AG09319 (cell line): ENCODE results near the gene PES1.

Experiments used
- DNase-seq: peaks from one replicate; pipeline ENCODE4 v3.0.0-alpha.2; 2010; ENCODE audit warnings: low read depth; ENCODE audit errors: extremely low read depth
- TF ChIP-seq, protein P1 (sequence below): IDR thresholded peaks from 2 replicates; pipeline ENCODE4 v1.5.1; 2011; ENCODE audit warnings: low read depth, mild to moderate bottlenecking, inconsistent platforms, low read length, moderate library complexity

Gene PES1

DNA sequence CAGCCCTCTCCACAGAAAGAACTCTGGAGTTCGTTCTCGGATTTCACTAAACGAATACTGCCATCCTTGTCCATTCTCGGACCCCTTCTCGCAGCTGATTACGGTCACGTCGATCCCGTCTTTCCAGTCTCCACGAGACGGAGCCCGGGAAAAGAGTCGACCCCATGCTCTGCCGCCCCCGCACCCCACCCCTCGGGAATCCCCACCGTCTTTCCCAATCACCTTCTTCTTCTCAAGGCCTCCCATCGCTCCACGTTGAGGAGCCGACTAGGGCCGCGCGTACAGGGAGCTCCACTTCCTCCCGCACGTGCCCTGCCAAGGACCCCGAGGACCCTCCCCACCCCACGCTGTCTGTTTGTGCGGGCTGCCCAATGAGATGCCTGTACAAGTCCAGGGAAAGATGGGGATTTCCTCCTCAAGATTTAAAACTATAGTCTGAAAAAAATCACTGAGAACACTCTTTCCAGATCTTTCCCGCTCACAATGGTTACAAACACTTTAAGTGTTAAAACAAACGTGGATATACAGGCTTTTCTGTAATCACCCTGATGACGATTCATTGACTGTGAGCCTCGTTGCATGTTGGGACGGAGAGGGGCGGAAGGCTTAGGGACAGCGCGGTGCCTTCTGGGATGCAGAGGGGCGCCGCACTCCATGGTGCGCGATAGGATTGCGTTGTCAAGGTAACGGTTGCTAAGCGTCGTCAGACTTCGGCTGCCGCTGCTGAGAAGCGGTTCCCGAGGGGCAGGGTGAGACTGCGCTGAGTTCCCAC is at the start of gene PES1:
Gene PES1, minus strand, starts transcription at position 323 of the 772 bp plus-strand sequence. Its CDS starts 77 bp downstream, at position 246.
- DNase-seq, result peak; percentile 97
- TF ChIP-seq, protein P1, sequence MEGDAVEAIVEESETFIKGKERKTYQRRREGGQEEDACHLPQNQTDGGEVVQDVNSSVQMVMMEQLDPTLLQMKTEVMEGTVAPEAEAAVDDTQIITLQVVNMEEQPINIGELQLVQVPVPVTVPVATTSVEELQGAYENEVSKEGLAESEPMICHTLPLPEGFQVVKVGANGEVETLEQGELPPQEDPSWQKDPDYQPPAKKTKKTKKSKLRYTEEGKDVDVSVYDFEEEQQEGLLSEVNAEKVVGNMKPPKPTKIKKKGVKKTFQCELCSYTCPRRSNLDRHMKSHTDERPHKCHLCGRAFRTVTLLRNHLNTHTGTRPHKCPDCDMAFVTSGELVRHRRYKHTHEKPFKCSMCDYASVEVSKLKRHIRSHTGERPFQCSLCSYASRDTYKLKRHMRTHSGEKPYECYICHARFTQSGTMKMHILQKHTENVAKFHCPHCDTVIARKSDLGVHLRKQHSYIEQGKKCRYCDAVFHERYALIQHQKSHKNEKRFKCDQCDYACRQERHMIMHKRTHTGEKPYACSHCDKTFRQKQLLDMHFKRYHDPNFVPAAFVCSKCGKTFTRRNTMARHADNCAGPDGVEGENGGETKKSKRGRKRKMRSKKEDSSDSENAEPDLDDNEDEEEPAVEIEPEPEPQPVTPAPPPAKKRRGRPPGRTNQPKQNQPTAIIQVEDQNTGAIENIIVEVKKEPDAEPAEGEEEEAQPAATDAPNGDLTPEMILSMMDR, result no peak

DNA sequence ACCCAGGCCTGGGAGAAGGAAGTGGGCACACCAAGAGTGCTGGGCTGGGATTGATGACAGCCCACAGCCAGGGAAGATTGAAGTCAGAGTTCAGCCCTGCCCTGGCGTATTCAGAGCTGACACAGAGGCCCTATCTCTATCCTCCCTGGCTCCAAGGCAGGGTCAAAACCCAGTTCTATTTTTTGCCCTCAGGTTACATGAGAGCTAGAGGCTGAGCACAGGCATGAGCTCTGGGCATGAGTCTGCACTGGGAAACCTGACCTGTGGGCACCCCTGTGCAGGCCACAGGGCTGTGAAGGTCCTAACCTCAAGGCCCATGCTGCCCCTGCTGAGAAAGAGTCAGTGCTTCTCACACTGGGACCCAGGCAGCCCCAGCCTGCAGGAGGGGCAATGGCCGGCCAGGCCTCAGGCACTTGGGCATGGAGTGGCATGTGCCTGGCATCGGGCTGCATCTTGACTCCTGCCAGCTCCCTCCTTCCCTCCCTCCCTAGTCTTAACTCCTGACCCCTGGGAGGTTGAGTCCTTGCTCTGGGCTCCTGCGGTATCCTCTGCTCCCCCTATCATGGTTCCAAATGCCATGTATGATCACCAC is 49.2 kb upstream of the PES1 start:
- TF ChIP-seq, protein P1, result no peak
- no peak for DNase-seq

DNA sequence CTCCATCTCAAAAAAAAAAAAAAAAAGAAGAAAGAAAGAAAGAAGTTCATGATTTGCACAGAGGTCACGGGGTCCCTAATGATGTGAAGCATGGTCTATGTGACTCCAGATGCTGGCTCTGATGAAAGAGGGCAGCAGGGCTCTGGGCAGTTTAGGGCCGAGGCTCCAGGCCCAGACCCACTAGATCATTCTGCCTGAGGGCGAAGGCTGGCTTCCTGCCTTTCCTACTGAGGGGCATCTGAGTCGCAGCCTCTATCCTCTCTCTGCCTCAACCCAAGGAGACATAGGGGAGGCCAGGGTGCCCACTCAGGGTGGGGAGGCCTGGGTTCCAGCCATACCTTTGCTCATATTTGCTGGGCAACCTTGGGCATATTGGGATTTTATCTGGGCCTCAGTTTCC is 48.7 kb upstream of the PES1 start:
- DNase-seq, result no peak
- TF ChIP-seq, protein P1, result no peak

DNA sequence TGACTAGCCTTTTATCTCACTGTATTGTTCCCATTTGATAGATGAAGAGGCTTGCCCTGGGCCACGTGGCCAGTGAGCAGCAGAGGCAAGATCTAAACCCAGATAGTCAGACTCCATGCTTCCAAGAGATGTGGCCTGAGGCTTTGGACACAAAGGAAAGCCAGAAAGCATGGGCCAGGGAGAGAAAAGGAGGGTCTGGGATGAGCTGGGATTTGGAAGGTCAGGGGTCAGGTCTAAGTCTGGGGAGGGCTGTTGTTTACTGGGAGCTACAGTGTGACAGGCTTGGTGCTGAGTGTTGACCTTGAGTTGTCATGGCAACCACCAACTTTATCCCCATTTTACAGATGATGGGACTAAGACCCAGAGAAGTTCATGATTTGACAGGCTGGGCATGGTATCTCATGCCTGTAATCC is 46.0 kb upstream of the PES1 start:
- no peak for DNase-seq
- TF ChIP-seq, protein P1, result no peak

DNA sequence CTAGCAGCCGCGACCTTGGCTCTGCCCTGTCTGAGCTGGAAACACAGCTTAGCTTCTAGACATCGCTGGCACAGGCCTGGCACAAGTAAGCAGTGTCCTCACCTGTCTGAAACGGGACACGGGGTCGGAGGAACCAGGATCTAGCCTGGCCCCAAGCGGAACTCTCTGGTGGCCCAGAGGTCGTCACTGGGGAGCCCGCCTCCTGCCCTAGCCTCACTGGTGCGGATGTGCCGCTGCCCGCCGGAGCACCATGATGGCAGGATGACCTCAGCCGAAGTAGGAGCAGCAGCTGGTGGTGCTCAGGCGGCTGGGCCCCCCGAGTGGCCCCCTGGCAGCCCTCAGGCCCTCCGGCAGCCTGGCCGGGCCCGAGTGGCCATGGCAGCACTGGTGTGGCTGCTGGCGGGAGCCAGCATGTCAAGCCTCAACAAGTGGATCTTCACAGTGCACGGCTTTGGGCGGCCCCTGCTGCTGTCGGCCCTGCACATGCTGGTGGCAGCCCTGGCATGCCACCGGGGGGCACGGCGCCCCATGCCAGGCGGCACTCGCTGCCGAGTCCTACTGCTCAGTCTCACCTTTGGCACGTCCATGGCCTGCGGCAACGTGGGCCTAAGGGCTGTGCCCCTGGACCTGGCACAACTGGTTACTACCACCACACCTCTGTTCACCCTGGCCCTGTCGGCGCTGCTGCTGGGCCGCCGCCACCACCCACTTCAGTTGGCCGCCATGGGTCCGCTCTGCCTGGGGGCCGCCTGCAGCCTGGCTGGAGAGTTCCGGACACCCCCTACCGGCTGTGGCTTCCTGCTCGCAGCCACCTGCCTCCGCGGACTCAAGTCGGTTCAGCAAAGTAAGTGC is 44.7 kb upstream of the PES1 start:
- TF ChIP-seq, protein P1, result no peak

DNA sequence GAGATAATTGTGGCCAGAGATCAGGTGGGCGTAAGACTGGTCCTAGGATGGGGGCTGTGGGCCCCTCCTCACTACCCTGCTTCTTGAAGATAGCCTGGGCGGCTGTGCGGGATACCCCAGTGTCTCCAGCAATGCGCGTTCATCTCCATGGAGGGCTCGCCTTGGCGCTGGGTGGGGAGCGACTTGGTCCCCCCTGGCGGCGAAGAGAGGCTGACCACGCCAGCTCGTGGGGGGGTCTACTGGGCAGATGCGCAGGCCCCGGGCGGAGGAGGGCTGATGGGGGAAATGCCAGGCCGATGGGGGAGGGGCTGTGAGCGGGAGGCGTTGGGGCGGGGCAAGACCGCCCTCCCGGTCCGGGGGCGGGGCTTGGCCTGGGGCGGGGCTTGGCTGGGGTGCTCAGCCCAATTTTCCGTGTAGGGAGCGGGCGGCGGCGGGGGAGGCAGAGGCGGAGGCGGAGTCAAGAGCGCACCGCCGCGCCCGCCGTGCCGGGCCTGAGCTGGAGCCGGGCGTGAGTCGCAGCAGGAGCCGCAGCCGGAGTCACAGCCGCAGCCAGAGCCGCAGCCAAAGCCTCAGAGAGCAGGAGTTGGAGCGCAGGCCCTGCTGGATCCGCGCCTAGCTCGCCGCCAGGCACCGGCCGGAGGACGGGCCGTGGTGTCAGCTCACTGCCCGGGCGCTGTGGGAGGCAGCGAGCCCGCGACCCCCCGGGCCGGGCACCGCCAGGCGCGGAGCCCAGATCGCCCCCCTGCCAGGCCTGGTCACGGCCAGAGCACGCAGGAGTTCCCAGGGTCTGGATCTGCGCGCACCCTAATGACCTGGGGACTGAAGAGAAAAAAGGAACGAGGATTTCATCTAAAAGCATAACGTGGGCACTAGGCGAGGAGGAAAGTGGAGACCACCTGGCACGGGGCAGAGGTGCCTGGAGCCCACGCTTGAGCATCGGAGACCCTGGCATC is 43.8 kb upstream of the PES1 start, which contains the start of gene SLC35E4:
Gene SLC35E4, plus strand, starts transcription at position 509 of the 953 bp plus-strand sequence. CDS start 670 bp downstream, outside the sequence.
- TF ChIP-seq, protein P1, result peak; percentile 27

More for the DNA sequence above, 44.7 kb upstream of the PES1 start:
- DNase-seq, result no peak

More for the DNA sequence above, 43.8 kb upstream of the PES1 start, which contains the start of gene SLC35E4:
- peak; percentile 78 for DNase-seq
